ENCODE data around the gene LDLRAP1.

The LDLRAP1 gene

GRCh38 chr1:25543425-25544242, at the start of gene LDLRAP1:
TSS of gene LDLRAP1 (plus strand) at chr1:25543606. CDS start at chr1:25543699, 93 bp downstream.
- DNase-seq, result peak; percentile 46 to 58

GRCh38 chr1:25494952-25495351, 48.5 kb upstream of the LDLRAP1 start:
- no peak for DNase-seq

GRCh38 chr1:25500694-25501093, 42.7 kb upstream of the LDLRAP1 start:
- DNase-seq, result no peak

DNA sequence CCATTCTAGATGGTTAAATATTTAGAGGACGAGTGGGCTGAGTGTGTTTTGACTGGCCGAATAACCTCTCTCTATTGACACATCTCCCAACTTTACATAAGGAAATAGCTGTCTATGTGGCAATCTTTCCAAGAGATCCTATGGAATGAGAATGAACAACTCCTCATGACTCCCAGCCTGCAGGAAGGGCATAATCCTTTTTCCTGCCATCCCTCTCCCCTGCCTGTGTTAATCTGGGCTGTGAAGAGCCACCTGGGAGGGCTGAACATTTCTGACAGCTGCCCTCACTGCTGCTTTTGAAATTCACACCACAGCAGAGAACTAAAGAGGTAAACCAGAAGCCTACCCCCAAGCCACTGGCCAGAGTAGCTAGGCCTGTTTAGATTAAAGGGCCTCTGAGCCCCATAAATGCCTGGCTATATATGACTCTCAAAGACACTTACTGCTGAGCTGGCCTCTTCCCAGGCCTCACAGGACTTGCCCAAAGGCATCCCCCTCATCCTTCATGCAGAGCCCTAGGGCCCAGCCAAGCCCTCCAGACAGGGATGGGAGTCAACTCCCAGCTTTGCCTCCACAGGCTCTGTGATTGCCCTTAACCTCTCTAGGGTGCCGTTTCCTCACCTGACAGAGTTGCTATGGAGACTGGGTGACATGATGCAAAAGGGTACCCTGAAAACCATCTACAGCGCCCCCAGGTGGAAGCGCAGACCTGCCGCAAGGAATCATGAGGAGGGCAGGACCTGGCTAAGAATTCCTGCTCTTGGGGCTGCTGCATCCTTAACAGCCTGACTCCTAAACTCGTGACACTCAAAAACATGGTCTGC, 42.0 kb upstream of the LDLRAP1 start:
- DNase-seq, result no peak

DNA sequence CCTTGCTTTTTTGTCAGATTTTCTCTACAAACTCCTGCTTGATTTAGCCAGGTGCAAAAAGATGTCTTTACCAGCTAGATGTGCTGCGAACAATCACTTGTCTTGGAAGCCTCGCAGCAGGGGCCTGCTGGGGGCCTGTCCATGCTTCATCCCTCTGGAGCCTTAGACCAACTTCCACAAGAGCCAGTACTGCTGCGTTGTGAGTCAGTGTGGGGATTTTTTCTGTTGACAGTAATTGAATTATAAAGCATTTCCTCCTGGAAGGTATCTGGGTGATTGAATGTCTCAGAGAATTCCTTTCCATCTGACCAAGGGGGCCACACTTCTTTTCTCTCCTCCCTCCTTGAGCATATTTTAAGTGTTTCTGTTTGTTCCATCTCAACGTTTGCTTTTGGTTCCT, 40.4 kb upstream of the LDLRAP1 start:
- no peak for DNase-seq

- DNase-seq, result peak; percentile 70
These were observed 39.6 kb upstream of the LDLRAP1 start for GRCh38 chr1:25503551-25504426.

DNA sequence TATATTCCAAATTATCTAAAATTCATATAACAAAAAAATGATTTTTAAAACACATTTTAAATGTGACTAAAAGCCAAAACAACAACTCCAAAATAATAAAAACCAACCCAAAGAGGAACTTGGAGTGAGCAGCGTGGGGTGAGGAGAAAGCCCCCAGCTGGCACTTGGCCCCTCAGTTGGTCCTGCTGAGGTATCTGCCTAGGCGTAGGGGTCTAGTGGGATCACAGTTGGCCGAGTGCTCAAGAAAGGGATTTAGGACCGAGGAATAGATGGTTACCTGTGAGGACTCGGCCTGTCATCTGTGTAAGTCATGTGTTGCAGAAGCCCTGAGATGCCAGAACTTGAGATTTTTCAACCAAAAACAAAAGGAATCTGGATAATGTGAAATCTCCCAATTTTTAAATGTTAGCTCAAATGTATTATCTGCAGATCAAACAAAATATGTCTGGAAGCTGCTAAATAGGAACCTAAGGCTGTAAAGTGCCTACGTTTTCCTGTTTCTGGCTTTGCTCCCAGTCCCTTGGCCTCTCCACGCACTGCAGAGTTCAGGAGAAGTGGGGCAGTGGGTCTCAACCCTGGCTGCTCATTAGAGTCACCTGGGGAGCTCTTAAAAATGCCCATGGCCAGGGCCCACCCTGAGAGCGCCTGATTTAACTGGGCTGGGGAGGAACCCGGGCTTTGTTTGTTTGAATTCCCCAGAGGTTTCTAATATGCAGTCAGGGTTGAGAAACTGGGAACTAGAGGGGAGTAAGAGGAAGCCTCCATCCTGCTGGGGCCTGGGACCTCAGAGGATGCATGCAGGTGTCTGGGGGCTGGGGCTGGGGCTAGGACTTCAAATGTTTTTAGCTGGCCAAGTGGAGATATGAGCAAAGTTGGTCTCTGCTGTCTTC, 38.5 kb upstream of the LDLRAP1 start:
- DNase-seq, result no peak

DNA sequence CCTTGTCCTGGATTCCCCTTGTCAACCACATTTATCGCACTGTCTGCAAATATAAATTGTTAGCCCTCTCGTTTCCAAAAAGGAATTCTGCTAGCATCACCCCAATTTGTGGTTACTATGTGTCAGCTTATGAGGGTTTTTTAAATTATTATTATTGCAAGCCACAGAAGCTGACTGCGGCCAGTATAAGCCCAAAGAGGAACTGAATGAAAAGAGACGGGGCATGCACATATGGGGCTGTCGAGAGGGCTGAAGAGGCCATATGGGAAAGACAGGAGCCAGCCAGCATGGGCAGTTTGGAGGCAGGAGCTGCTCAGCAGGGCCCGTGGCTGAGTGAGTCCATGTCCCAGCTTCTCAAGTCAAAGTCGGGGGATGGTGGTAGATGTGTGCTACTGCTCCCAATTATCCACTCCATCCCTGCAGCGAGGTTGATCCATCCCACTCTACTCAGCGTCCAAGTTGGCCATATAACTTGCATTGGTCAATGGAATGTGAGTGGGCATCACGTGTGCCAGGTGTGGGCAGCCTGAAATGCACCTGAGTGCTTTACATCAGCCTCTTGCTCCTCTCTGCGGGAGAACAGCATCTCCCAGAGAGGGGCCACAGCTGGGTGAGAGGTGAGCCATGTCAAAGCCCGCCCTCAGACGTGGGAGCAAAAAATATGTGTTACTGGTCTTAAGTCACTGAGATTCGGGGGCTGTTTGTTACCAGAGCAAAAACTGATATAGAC, 37.6 kb upstream of the LDLRAP1 start:
- DNase-seq, result no peak

- DNase-seq, result peak in 1 of 2 donors; percentile 6
These were observed 36.6 kb upstream of the LDLRAP1 start for GRCh38 chr1:25506566-25507463.

- DNase-seq, result no peak
These were observed 29.7 kb upstream of the LDLRAP1 start for GRCh38 chr1:25513666-25514065.

DNA sequence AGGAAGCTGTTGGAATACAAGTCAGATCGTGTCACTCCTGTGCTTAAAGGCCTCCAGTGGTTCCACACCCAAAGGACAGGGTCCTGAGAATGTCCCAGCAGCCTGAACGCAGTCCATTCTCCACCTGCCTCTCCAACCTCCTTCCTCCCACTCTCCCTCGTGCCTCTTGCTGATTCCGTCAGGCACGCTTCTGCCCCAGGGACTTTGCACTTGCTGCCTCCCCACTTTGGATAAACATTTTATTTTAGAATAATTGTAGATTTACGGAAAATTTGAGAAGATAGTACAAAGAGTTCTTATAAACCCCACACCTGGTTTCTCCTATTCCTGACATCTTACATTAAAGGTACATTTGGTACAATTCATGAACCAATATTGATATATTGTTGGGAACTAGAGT, 28.4 kb upstream of the LDLRAP1 start:
- no peak for DNase-seq

GRCh38 chr1:25516686-25517085, 26.7 kb upstream of the LDLRAP1 start:
- no peak for DNase-seq

DNA sequence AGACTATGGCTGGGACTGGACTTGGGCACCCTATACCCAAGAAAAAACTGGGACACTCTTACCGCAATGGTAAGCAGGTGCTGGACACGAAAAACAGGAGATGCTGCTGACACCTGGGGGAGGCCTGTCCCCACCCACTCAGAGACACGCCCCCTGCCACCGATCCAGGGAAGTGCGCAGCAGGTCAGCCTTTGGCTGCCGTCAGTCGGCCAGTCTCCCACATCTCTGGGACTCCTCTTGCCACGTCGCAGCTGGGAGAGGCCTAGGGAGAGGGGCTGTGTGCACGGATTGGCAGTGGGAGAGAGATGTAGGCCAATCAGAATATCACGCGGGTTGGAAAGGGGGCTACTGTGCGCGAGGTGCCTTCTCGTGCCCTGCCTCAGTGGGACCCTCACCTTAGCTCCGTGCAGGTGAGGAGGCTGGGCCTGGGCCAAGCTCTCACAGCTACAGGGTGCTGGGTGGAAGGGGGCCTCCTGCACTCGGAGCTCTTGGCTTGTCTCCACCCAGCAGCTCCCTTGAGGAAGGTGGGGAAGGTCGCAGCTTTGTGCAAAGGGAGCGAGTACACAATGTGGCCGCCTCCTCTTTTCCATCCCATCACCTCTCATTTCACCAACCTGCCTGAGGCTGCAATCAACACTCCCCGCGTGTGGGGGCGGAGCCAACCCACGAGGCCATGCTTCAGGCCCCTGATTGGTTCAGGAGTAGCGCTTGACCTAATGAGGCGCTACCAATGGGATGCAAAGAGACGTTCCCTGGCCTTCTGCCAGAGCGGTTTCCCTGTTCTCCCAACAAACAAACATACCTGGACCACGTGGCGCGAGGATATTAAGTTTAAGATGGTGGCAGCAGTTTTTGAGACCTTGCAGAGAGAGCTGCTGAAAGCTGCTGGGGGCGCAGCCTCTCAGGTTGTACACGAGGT, 25.7 kb upstream of the LDLRAP1 start:
- no peak for DNase-seq

GRCh38 chr1:25519624-25520023, 23.8 kb upstream of the LDLRAP1 start:
- no peak for DNase-seq

GRCh38 chr1:25520446-25521061, 22.9 kb upstream of the LDLRAP1 start:
- DNase-seq, result peak; percentile 67 to 77

DNA sequence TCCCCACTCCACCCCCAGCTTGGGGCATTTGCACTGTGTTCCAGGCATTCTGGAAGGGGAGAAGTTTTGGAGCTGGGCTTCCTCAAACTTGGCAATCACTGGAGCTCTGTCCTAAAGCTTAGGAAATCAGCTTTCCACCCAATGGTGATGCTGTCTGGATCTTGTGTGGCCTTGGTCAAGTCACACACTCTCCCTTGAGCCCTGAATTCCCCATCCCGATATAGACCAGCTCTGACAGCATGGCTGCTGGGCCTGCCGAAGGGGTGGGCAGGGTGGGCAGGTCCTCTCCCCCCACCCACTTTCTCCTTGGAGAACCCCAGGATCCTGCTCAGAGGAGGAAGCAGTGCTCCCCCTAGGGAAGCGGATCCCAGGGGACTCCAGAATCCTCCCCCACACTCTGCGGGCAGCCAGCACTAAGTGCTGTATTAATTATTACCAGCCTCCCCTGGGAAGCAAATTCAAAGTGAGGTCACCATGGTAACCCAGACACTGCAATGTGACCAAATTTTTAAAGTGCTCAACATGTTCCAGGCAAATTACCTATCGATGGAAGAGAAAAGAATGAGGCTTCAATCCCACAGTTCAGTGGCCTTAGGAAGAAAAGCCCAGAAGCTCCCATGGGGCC, 21.3 kb upstream of the LDLRAP1 start:
- DNase-seq, result no peak

DNA sequence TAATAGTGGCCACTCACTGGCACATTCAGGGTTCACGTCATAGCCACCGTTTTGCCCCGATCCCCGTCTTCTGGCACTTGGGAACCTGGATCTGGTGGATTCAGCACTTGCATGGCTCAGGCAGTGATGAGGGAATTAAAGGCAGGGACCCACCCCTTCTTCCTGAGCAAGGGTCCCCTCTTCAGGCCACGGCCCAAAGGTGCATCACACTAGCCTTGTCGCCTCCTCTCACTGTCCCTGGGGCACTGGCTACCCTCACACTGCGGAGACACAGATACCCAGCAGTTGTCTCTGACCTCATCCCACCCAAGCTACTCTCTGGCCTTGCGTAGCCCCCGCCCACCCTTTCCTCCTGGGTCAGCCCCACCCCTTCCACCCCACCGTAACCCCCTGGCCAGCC, 19.9 kb upstream of the LDLRAP1 start:
- DNase-seq, result no peak
